ENCODE measurements around the gene HIVEP2.

- no peak for TF ChIP-seq CTCF (IDR thresholded peaks at IDR 0.05)
- TF ChIP-seq POLR2A (IDR thresholded peaks at IDR 0.05) = no peak
Measured at GRCh38 chr6:142938510-142938909, 6.5 kb downstream of the HIVEP2 start.
